ENCODE measurements around the gene ZBTB9. TPM values are rescaled to one million over a fixed set of nuclear protein-coding genes. Genes with fewer than 3 reads are reported as not detected.

ZBTB9 gene
- total RNA-seq, 1 donor from 2014 or later = 17.0 TPM

- H3K27me3 Mint-ChIP-seq (ENCODE audit: insufficient read depth) = no peaks in the 10 kb centered on the region
- H3K27ac Mint-ChIP-seq = peak overlapping the region; percentile 49
- peaks cover 33% of the 10 kb centered on the region for H3K36me3 Mint-ChIP-seq (ENCODE audit: low read depth)
- no peaks in the 10 kb centered on the region for H3K9me3 Mint-ChIP-seq
- H3K4me1 Mint-ChIP-seq (ENCODE audit: low read depth) = peaks cover 72% of the 10 kb centered on the region
- intact Hi-C loops (cut with micrococcal nuclease) = loop anchor here (10.0 kb wide), 3 partner anchors 371 to 1239 kb away; partner anchors contain the start of genes AGPAT1, LEMD2, PSMB8 and RNF5
- peak overlapping the region; percentile 41 for H3K4me3 Mint-ChIP-seq
- DNase-seq (ENCODE audit: low spot score) = no peak
Measured at GRCh38 chr6:33413241-33414120, 40.9 kb upstream of the ZBTB9 start.

GRCh38 chr6:33414592-33415271 lies 39.6 kb upstream of the ZBTB9 start:
- Mint-ChIP-seq H3K27ac (peak overlapping the region; percentile 45), H3K27me3 (ENCODE audit: insufficient read depth) (no peaks in the 10 kb centered on the region), H3K4me1 (ENCODE audit: low read depth) (peaks cover 76% of the 10 kb centered on the region), H3K36me3 (ENCODE audit: low read depth) (peaks cover 29% of the 10 kb centered on the region), H3K4me3 (peak overlapping the region; percentile 6), H3K9me3 (no peaks in the 10 kb centered on the region)
- intact Hi-C loops (cut with micrococcal nuclease) = loop anchor here (10.0 kb wide), 3 partner anchors 370 to 1240 kb away; partner anchors contain the start of genes AGPAT1, LEMD2, PSMB8 and RNF5
- DNase-seq (ENCODE audit: low spot score) = no peak

GRCh38 chr6:33415831-33416230 lies 38.5 kb upstream of the ZBTB9 start:
- no peaks in the 10 kb centered on the region for H3K27me3 Mint-ChIP-seq (ENCODE audit: insufficient read depth)
- no peaks in the 10 kb centered on the region for H3K9me3 Mint-ChIP-seq
- H3K4me3 Mint-ChIP-seq = peak overlapping the region; percentile 95
- H3K36me3 Mint-ChIP-seq (ENCODE audit: low read depth) = peaks cover 29% of the 10 kb centered on the region
- H3K27ac Mint-ChIP-seq = peak overlapping the region; percentile 96
- DNase-seq (ENCODE audit: low spot score) = no peak
- intact Hi-C loops (cut with micrococcal nuclease) = loop anchor here (2.0 to 10.0 kb wide), 5 partner anchors 15 to 1241 kb away; partner anchors contain the start of genes AGPAT1, BRD2, LEMD2 and PSMB8
- H3K4me1 Mint-ChIP-seq (ENCODE audit: low read depth) = peaks cover 74% of the 10 kb centered on the region

- intact Hi-C loops (cut with micrococcal nuclease) = loop anchor here (2.0 to 10.0 kb wide), 5 partner anchors 14 to 1242 kb away; partner anchors contain the start of genes AGPAT1, BRD2, LEMD2 and PSMB8
- no peak for DNase-seq (ENCODE audit: low spot score)
- H3K9me3 Mint-ChIP-seq = no peaks in the 10 kb centered on the region
- peaks cover 76% of the 10 kb centered on the region for H3K4me1 Mint-ChIP-seq (ENCODE audit: low read depth)
- H3K36me3 Mint-ChIP-seq (ENCODE audit: low read depth) = peaks cover 29% of the 10 kb centered on the region
- peak overlapping the region; percentile 96 for H3K27ac Mint-ChIP-seq
- peak overlapping the region; percentile 95 for H3K4me3 Mint-ChIP-seq
- no peaks in the 10 kb centered on the region for H3K27me3 Mint-ChIP-seq (ENCODE audit: insufficient read depth)
Measured at GRCh38 chr6:33416386-33417127, 37.8 kb upstream of the ZBTB9 start.

GRCh38 chr6:33417128-33417902 lies 37.1 kb upstream of the ZBTB9 start:
- Mint-ChIP-seq H3K27me3 (ENCODE audit: insufficient read depth) (no peaks in the 10 kb centered on the region), H3K4me3 (peak overlapping the region; percentile 95), H3K4me1 (ENCODE audit: low read depth) (peaks cover 73% of the 10 kb centered on the region), H3K9me3 (no peaks in the 10 kb centered on the region), H3K36me3 (ENCODE audit: low read depth) (peaks cover 29% of the 10 kb centered on the region), H3K27ac (peak overlapping the region; percentile 96)
- intact Hi-C loops (cut with micrococcal nuclease) = loop anchor here (2.0 to 10.0 kb wide), 5 partner anchors 13 to 1243 kb away; partner anchors contain the start of genes AGPAT1, BRD2, LEMD2 and PSMB8
- DNase-seq (ENCODE audit: low spot score) = no peak

GRCh38 chr6:33417903-33418689 lies 36.3 kb upstream of the ZBTB9 start, which contains the start of gene CUTA:
Gene CUTA (minus strand): TSS chr6:33418107. CDS start chr6:33418000, 107 bp downstream.
- peak within 1 kb of the TSS; percentile 96 for H3K27ac Mint-ChIP-seq
- no peaks in the 10 kb centered on the region for H3K9me3 Mint-ChIP-seq
- H3K27me3 Mint-ChIP-seq (ENCODE audit: insufficient read depth) = no peaks in the 10 kb centered on the region
- peak within 1 kb of the TSS; percentile 95 for H3K4me3 Mint-ChIP-seq
- peak; percentile 98 for DNase-seq (ENCODE audit: low spot score)
- peaks cover 70% of the 10 kb centered on the region for H3K4me1 Mint-ChIP-seq (ENCODE audit: low read depth)
- intact Hi-C loops (cut with micrococcal nuclease) = loop anchor here (1.0 to 10.0 kb wide), 12 partner anchors 8 to 1797 kb away; partner anchors contain the start of genes AGPAT1, BRD2, KIFC1 and LEMD2
- peaks cover 29% of the 10 kb centered on the region for H3K36me3 Mint-ChIP-seq (ENCODE audit: low read depth)

- H3K9me3 Mint-ChIP-seq = no peaks in the 10 kb centered on the region
- peak; percentile 71 for DNase-seq (ENCODE audit: low spot score)
- H3K4me1 Mint-ChIP-seq (ENCODE audit: low read depth) = peaks cover 70% of the 10 kb centered on the region
- intact Hi-C loops (cut with micrococcal nuclease) = loop anchor here (1.0 to 10.0 kb wide), 10 partner anchors 8 to 1798 kb away; partner anchors contain the start of genes AGPAT1, KIFC1, LEMD2 and PRRC2A
- H3K27me3 Mint-ChIP-seq (ENCODE audit: insufficient read depth) = no peaks in the 10 kb centered on the region
- peak overlapping the region; percentile 96 for H3K27ac Mint-ChIP-seq
- peak overlapping the region; percentile 95 for H3K4me3 Mint-ChIP-seq
- H3K36me3 Mint-ChIP-seq (ENCODE audit: low read depth) = peaks cover 31% of the 10 kb centered on the region
Measured at GRCh38 chr6:33418690-33419291, 35.6 kb upstream of the ZBTB9 start.

GRCh38 chr6:33419580-33420490 lies 34.5 kb upstream of the ZBTB9 start, which contains the start of gene SYNGAP1:
Gene SYNGAP1 (plus strand): TSS chr6:33420065. CDS start chr6:33420265, 200 bp downstream.
- H3K27ac Mint-ChIP-seq = peak within 1 kb of the TSS; percentile 96
- H3K4me1 Mint-ChIP-seq (ENCODE audit: low read depth) = peaks cover 72% of the 10 kb centered on the region
- DNase-seq (ENCODE audit: low spot score) = no peak
- intact Hi-C loops (cut with micrococcal nuclease) = loop anchor here (2.0 to 10.0 kb wide), 6 partner anchors 151 to 1799 kb away; partner anchors contain the start of genes AGPAT1, LEMD2, PRRC2A and PSMB8
- peak within 1 kb of the TSS; percentile 95 for H3K4me3 Mint-ChIP-seq
- H3K36me3 Mint-ChIP-seq (ENCODE audit: low read depth) = peaks cover 30% of the 10 kb centered on the region
- no peaks in the 10 kb centered on the region for H3K27me3 Mint-ChIP-seq (ENCODE audit: insufficient read depth)
- H3K9me3 Mint-ChIP-seq = no peaks in the 10 kb centered on the region

GRCh38 chr6:33420491-33421343 lies 33.7 kb upstream of the ZBTB9 start:
- intact Hi-C loops (cut with micrococcal nuclease) = no loop called here
- Mint-ChIP-seq H3K4me3 (peak overlapping the region; percentile 76), H3K4me1 (ENCODE audit: low read depth) (peaks cover 73% of the 10 kb centered on the region), H3K36me3 (ENCODE audit: low read depth) (peaks cover 25% of the 10 kb centered on the region), H3K27me3 (ENCODE audit: insufficient read depth) (no peaks in the 10 kb centered on the region), H3K27ac (peak overlapping the region; percentile 57), H3K9me3 (no peaks in the 10 kb centered on the region)
- DNase-seq (ENCODE audit: low spot score) = no peak
